H1 (cell line): Measurements from ENCODE around the gene CAMTA1. TPM values are rescaled to one million over a fixed set of nuclear protein-coding genes. Genes with fewer than 3 reads are reported as not detected.

Source experiments
- CTCF ChIA-PET: fragments of 300-600 bp; sonication (Branson Sonifier 250); formaldehyde crosslinking; loops from one replicate; lab custom pipeline; 2021; ENCODE audit not compliant: partially characterized antibody; lab: Charles Lee
- POLR2A ChIA-PET: fragments of 300-600 bp; sonication (Branson Sonifier 250); formaldehyde crosslinking; loops from one replicate; lab custom pipeline; 2021; ENCODE audit warnings: inconsistent platforms; ENCODE audit not compliant: partially characterized antibody; lab: Charles Lee
- DNase-seq, 2 experiments: peaks; one replicate each; pipeline versions ENCODE4 v3.0.0 to v3.0.0-alpha.2; 2010 to 2022; ENCODE audit warnings: low spot score in 2 of 2, low read depth in 1 of 2, mixed read lengths in 1 of 2
- FAIRE-seq: peaks from 2 replicates; lab custom pipeline; 2011; peaks lifted over from hg19 to GRCh38; lab: Jason Lieb, UNC
- H2AFZ ChIP-seq: 2 replicates; pipeline ENCODE4 v1.8.1; 2012; ENCODE audit warnings: low read length, inconsistent platforms
- H2AK5ac ChIP-seq: 2 replicates; pipeline ENCODE4 v1.6.1; 2013; ENCODE audit warnings: low read depth, low read length
- H2BK120ac ChIP-seq: replicated peaks from 2 replicates; pipeline ENCODE3; 2013; ENCODE audit warnings: low read depth, low read length, inconsistent platforms
- H2BK12ac ChIP-seq: 2 replicates; pipeline ENCODE4 v1.6.1; 2013; ENCODE audit warnings: low read depth, low read length
- H2BK15ac ChIP-seq: 2 replicates; pipeline ENCODE4 v1.6.1; 2013; ENCODE audit warnings: low read length
- H2BK20ac ChIP-seq: 2 replicates; pipeline ENCODE4 v1.6.1; 2013; ENCODE audit warnings: low read length
- H2BK5ac ChIP-seq: 2 replicates; pipeline ENCODE4 v1.6.1; 2013; ENCODE audit warnings: low read depth, low read length
- H3K14ac ChIP-seq: 2 replicates; pipeline ENCODE4 v1.6.1; 2013; ENCODE audit warnings: inconsistent platforms; ENCODE audit not compliant: insufficient read length
- H3K18ac ChIP-seq: 2 replicates; pipeline ENCODE4 v1.6.1; 2013; ENCODE audit warnings: low read length; ENCODE audit errors: extremely low read depth
- H3K23ac ChIP-seq: 2 replicates; pipeline ENCODE4 v1.6.1; 2013; ENCODE audit warnings: inconsistent platforms; ENCODE audit not compliant: insufficient read length
- H3K23me2 ChIP-seq: 2 replicates; pipeline ENCODE4 v1.6.1; 2013; ENCODE audit warnings: low read depth, low read length
- H3K27ac ChIP-seq: 2 replicates; pipeline ENCODE4 v1.6.1; 2011; ENCODE audit warnings: low read depth, low read length, inconsistent platforms
- H3K27me3 ChIP-seq, 4 experiments: replicated peaks in 1 of 4; 1 replicate in 1 of 4; 2 replicates in 3 of 4; pipeline versions ENCODE4 v1.6.1 to v1.8.1; 2011 to 2013; ENCODE audit warnings: low read length in 3 of 4, mild to moderate bottlenecking in 3 of 4, inconsistent platforms in 2 of 4, mixed read lengths in 2 of 4, moderate library complexity in 1 of 4; ENCODE audit not compliant: control insufficient read depth in 3 of 4, insufficient read depth in 3 of 4; ENCODE audit errors: extremely low read depth in 1 of 4
- H3K36me3 ChIP-seq, 4 experiments: 2 replicates each; pipeline versions ENCODE4 v1.6.1 to v1.8.1; 2011 to 2013; ENCODE audit warnings: mild to moderate bottlenecking in 4 of 4, low read length in 3 of 4, moderate library complexity in 2 of 4, control low read depth in 1 of 4, inconsistent platforms in 1 of 4; ENCODE audit not compliant: insufficient read depth in 4 of 4, control insufficient read depth in 2 of 4
- H3K4ac ChIP-seq: replicated peaks from 2 replicates; pipeline ENCODE3; 2013; ENCODE audit warnings: low read length, low read depth, mixed read lengths, inconsistent platforms; ENCODE audit not compliant: insufficient read length
- H3K4me1 ChIP-seq, 4 experiments: replicated peaks in 1 of 4; 1 replicate in 1 of 4; 2 replicates in 3 of 4; pipeline versions ENCODE4 v1.6.1 to v1.8.1; 2011 to 2013; ENCODE audit warnings: low read length in 3 of 4, inconsistent platforms in 2 of 4, mixed read lengths in 1 of 4; ENCODE audit not compliant: insufficient read depth in 4 of 4, control insufficient read depth in 3 of 4
- H3K4me2 ChIP-seq, 2 experiments: 2 replicates each; pipeline versions ENCODE4 v1.6.1 to v1.8.1; 2011 to 2013; ENCODE audit warnings: low read depth in 2 of 2, low read length in 2 of 2, control low read depth in 1 of 2, inconsistent platforms in 1 of 2, mild to moderate bottlenecking in 1 of 2; ENCODE audit not compliant: insufficient read depth in 1 of 2
- H3K4me3 ChIP-seq, 4 experiments: fragments of 200-600, 300-600 bp in 1 of 4; sonication (generic), shearing (Covaris generic), sonication (Bioruptor Twin) in 1 of 4; 2 replicates each; pipeline versions ENCODE4 v1.5.1 to v1.8.1; 2011 to 2016; ENCODE audit warnings: low read length in 4 of 4, low read depth in 3 of 4, control low read depth in 2 of 4, inconsistent platforms in 2 of 4, mild to moderate bottlenecking in 2 of 4, mixed read lengths in 1 of 4, moderate library complexity in 1 of 4; ENCODE audit not compliant: insufficient read depth in 2 of 4; ENCODE audit errors: extremely low read depth in 1 of 4
- H3K56ac ChIP-seq: replicated peaks from 2 replicates; pipeline ENCODE3; 2013; ENCODE audit warnings: low read depth, mild to moderate bottlenecking, mixed read lengths, low read length, inconsistent platforms; ENCODE audit not compliant: insufficient read length
- H3K79me1 ChIP-seq: 2 replicates; pipeline ENCODE4 v1.6.1; 2013; ENCODE audit warnings: low read depth, low read length, control low read depth
- H3K79me2 ChIP-seq, 2 experiments: 2 replicates each; pipeline versions ENCODE4 v1.6.1 to v1.8.1; 2012 to 2013; ENCODE audit warnings: low read length in 2 of 2, mild to moderate bottlenecking in 2 of 2, inconsistent platforms in 1 of 2; ENCODE audit not compliant: insufficient read depth in 2 of 2, control insufficient read depth in 1 of 2
- H3K9ac ChIP-seq, 4 experiments: replicated peaks in 1 of 4; 1 replicate in 1 of 4; 2 replicates in 3 of 4; pipeline versions ENCODE4 v1.6.1 to v1.8.1; 2011 to 2013; ENCODE audit warnings: low read depth in 3 of 4, low read length in 3 of 4, control low read depth in 2 of 4, mild to moderate bottlenecking in 2 of 4, moderate library complexity in 2 of 4, inconsistent platforms in 1 of 4; ENCODE audit errors: extremely low read depth in 1 of 4
- H3K9me3 ChIP-seq, 2 experiments: 2 replicates each; pipeline versions ENCODE4 v1.6.1 to v1.8.1; 2012 to 2013; ENCODE audit warnings: mild to moderate bottlenecking in 2 of 2, moderate library complexity in 2 of 2, control low read depth in 1 of 2, inconsistent platforms in 1 of 2, low read depth in 1 of 2, low read length in 1 of 2, mixed read lengths in 1 of 2; ENCODE audit not compliant: insufficient read depth in 2 of 2
- H4K20me1 ChIP-seq, 2 experiments: replicated peaks in 1 of 2; 2 replicates each; pipeline versions ENCODE3 to v1.8.1; 2011 to 2013; ENCODE audit warnings: inconsistent platforms in 2 of 2, low read length in 2 of 2, mild to moderate bottlenecking in 1 of 2; ENCODE audit not compliant: insufficient read depth in 2 of 2, control insufficient read depth in 1 of 2
- H4K5ac ChIP-seq: 2 replicates; pipeline ENCODE4 v1.6.1; 2013; ENCODE audit warnings: low read length, low read depth, mixed read lengths, inconsistent platforms; ENCODE audit not compliant: insufficient read length
- H4K8ac ChIP-seq: 2 replicates; pipeline ENCODE4 v1.8.0; 2013; ENCODE audit warnings: mild to moderate bottlenecking, moderate library complexity, low read length, inconsistent platforms; ENCODE audit not compliant: insufficient read depth; ENCODE audit errors: extremely low read depth
- H4K91ac ChIP-seq: replicated peaks from 2 replicates; pipeline ENCODE3; 2013; ENCODE audit warnings: low read length, mixed read lengths, inconsistent platforms; ENCODE audit not compliant: insufficient read length
- CHD1 ChIP-seq: IDR thresholded peaks from 2 replicates; pipeline ENCODE4 v1.6.1; 2012; ENCODE audit warnings: low read depth, low read length, improper control_type of control experiment
- CHD2 ChIP-seq: IDR thresholded peaks from 2 replicates; pipeline ENCODE4 v1.6.1; 2012; ENCODE audit warnings: low read length, improper control_type of control experiment
- EP300 ChIP-seq, 2 experiments: IDR thresholded peaks; 1 replicate in 1 of 2; 2 replicates in 1 of 2; pipeline ENCODE4 v1.6.1; 2011 to 2012; ENCODE audit warnings: low read depth in 2 of 2, low read length in 2 of 2, mild to moderate bottlenecking in 2 of 2, borderline replicate concordance in 1 of 2, inconsistent platforms in 1 of 2, moderate library complexity in 1 of 2
- HDAC6 ChIP-seq: IDR thresholded peaks from one replicate; pipeline ENCODE4 v1.7.1; 2012; ENCODE audit warnings: low read depth, mild to moderate bottlenecking, inconsistent platforms, low read length, moderate library complexity
- KDM1A ChIP-seq: fragments of 200-600, 300-600 bp; sonication (generic); IDR thresholded peaks from 2 replicates; pipeline ENCODE4 v1.7.1; 2016; ENCODE audit warnings: mild to moderate bottlenecking, low read length, borderline replicate concordance
- MAX ChIP-seq: IDR thresholded peaks from 2 replicates; pipeline ENCODE4 v1.6.1; 2012; ENCODE audit warnings: inconsistent platforms
- PHF8 ChIP-seq: fragments of 200-600 bp; sonication (generic); conservative IDR thresholded peaks from 2 replicates; pipeline ENCODE4 v1.7.1; 2012; ENCODE audit warnings: low read depth, mild to moderate bottlenecking, inconsistent platforms, low read length, moderate library complexity
- RNF2 ChIP-seq: fragments of 200-900, 300-1000 bp; sonication (generic); IDR thresholded peaks from 2 replicates; pipeline ENCODE4 v1.7.1; 2016; ENCODE audit warnings: borderline replicate concordance, low read depth, mild to moderate bottlenecking, antibody characterized with exemption, low read length; ENCODE audit not compliant: poor library complexity, severe bottlenecking; ENCODE audit errors: missing control alignments
- SRF ChIP-seq: IDR thresholded peaks from 2 replicates; pipeline ENCODE4 v1.6.1; 2011; ENCODE audit warnings: mild to moderate bottlenecking, low read depth, low read length, moderate library complexity
- TCF12 ChIP-seq: IDR thresholded peaks from 2 replicates; pipeline ENCODE4 v1.6.1; 2011; ENCODE audit warnings: low read depth, mild to moderate bottlenecking, low read length
- ZNF274 ChIP-seq: IDR thresholded peaks from 2 replicates; pipeline ENCODE4 v1.7.0; 2012; ENCODE audit warnings: low read length, borderline replicate concordance; ENCODE audit errors: extremely low read depth
- WGBS, 2 experiments: shearing (Covaris generic) in 1 of 2; methylation state at CpG; one replicate each; pipeline versions ENCODE4 v1.1.6 to v1.1.7; 2013 to 2015; ENCODE audit warnings: low lambda C conversion rate in 2 of 2, mixed read lengths in 2 of 2, inconsistent platforms in 1 of 2, low coverage in 1 of 2, missing lambda C conversion rate in 1 of 2; ENCODE audit not compliant: insufficient replicate concordance in 2 of 2, insufficient coverage in 1 of 2, insufficient read length in 1 of 2; ENCODE audit errors: extremely low coverage in 1 of 2, missing lambda C conversion rate in 1 of 2; 5-methylcytosine and 5-hydroxymethylcytosine counted together
- polyA plus RNA-seq, 7 experiments: library from polyadenylated mRNA; depleted of rRNA in 3 of 7; stranded (reverse) in 5 of 7; unstranded in 2 of 7; fragments of >200 nt in 5 of 7; fragments of 200-250 nt in 2 of 7; gene quantifications; 1 replicate in 5 of 7; 2 replicates in 1 of 7; 4 replicates in 1 of 7; pipeline versions ENCODE4 v1.2.1 to v1.2.3, GENCODE V29; 2011 to 2013; ENCODE audit warnings: missing spikeins in 2 of 7, mixed read lengths in 2 of 7
- total RNA-seq: library from RNA; stranded (reverse); fragmentation: NEBNext Ultra II Directional; extraction: Animal tissue kit (Norgen Biotek cat#: 25700); gene quantifications from 2 replicates; pipeline ENCODE4 v1.2.1, GENCODE V29; 2021

CAMTA1 gene
- total and polyA plus RNA-seq, 2 of the 8 experiments (the other 6 are each of a cell fraction or from before 2014, with no cell fraction given), result 65.0 to 119 TPM

- no peak overlapping the region for H2BK5ac ChIP-seq
- DNase-seq, result no peak
- no peak overlapping the region for H4K91ac ChIP-seq
- no peak overlapping the region for H3K4ac ChIP-seq
- ChIA-PET POLR2A (no interaction called here), CTCF (interaction anchor here (0.7 to 1.6 kb wide), 5 partner anchors 10 to 222 kb away, joined by 3 to 8 read pairs (median 3); no protein-coding TSS in a partner anchor)
- no peaks in the 10 kb centered on the region; a peak in 1 of 8 replicates for H3K36me3 ChIP-seq
- no peak overlapping the region for H2BK20ac ChIP-seq
- TF ChIP-seq MAX, result no peak
- TF ChIP-seq SRF, result no peak
- no peak for TF ChIP-seq KDM1A
- no peak for TF ChIP-seq RNF2
- TF ChIP-seq CHD1, result no peak
- no peak for TF ChIP-seq EP300 (IDR thresholded peaks at IDR 0.05; ENCODE audit: borderline replicate concordance in 1 of 2, low read depth in 2 of 2, low read length in 2 of 2)
- TF ChIP-seq PHF8, result no peak
- TF ChIP-seq ZNF274, result no peak
- TF ChIP-seq TCF12, result no peak
- no peak for TF ChIP-seq CHD2
- no peak for TF ChIP-seq HDAC6
- no peak overlapping the region for H3K56ac ChIP-seq
- no peaks in the 10 kb centered on the region for H3K79me1 ChIP-seq
- no peak overlapping the region for H4K5ac ChIP-seq
- no peak overlapping the region for H3K4me3 ChIP-seq
- H2BK120ac ChIP-seq, result no peak overlapping the region
- no peak overlapping the region for H3K23ac ChIP-seq
- H3K27me3 ChIP-seq, result no peaks in the 10 kb centered on the region
- H3K23me2 ChIP-seq, result peaks cover 5% of the 10 kb centered on the region; the same call in 1 of the 2 replicates
- H2BK15ac ChIP-seq, result no peak overlapping the region
- no peak for FAIRE-seq
- H3K4me2 ChIP-seq, result no peak overlapping the region
- no peak overlapping the region for H2AK5ac ChIP-seq
- H3K18ac ChIP-seq, result no peak overlapping the region
- H3K79me2 ChIP-seq, result no peaks in the 10 kb centered on the region
- H3K14ac ChIP-seq, result no peak overlapping the region
- H3K9ac ChIP-seq, result no peak overlapping the region
- no peaks in the 10 kb centered on the region; a peak in 1 of 7 replicates for H3K4me1 ChIP-seq
- H4K20me1 ChIP-seq, result peaks cover 0 to 6% of the 10 kb centered on the region in 2 experiments
- WGBS, 2 experiments, result 92% methylated on average over 16 of the region's 17 CpGs; no CpG with 5 or more reads in 1 of the 2 experiments
- H2BK12ac ChIP-seq, result no peak overlapping the region
- H4K8ac ChIP-seq, result no peak overlapping the region
- H2AFZ ChIP-seq, result no peak overlapping the region
- no peak overlapping the region for H3K27ac ChIP-seq
- H3K9me3 ChIP-seq, result no peaks in the 10 kb centered on the region
Measured at GRCh38 chr1:7426780-7427604, 641.7 kb downstream of the CAMTA1 start.
